MM.1S (cell line): ENCODE data around the gene CCDC188.

Source experiments
- CTCF ChIP-seq: fragments of 300-600 bp; sonication (generic); IDR thresholded peaks from 2 replicates; pipeline ENCODE4 v1.5.1; 2016; ENCODE audit warnings: antibody characterized with exemption, low read length, mixed read lengths
- EZH2phosphoT487 ChIP-seq: fragments of 300-600 bp; sonication (generic); IDR thresholded peaks from 2 replicates; pipeline ENCODE4 v1.6.1; 2018; ENCODE audit warnings: antibody characterized with exemption, low read length

- TF ChIP-seq CTCF (no peak), EZH2phosphoT487 (no peak)
Observed at GRCh38 chr22:20102203-20102780, 48.6 kb downstream of the CCDC188 start.
